Mucosa of rectum (tissue), 2 donors: ENCODE measurements around the gene HOXA13.

Experiments
- H3K27ac ChIP-seq, 2 donors: one replicate each; pipeline ENCODE4 v1.7.0; 2013; ENCODE audit warnings: inconsistent platforms in 2 of 2, low read depth in 2 of 2, low read length in 2 of 2
- H3K27me3 ChIP-seq, 2 donors: one replicate each; pipeline ENCODE4 v1.7.0; 2013; ENCODE audit warnings: low read length in 2 of 2; ENCODE audit not compliant: control insufficient read depth in 2 of 2, insufficient read depth in 2 of 2
- H3K36me3 ChIP-seq, 2 donors: one replicate each; pipeline ENCODE4 v1.7.0; 2013; ENCODE audit warnings: low read length in 2 of 2; ENCODE audit not compliant: control insufficient read depth in 2 of 2, insufficient read depth in 2 of 2
- H3K4me1 ChIP-seq, 2 donors: one replicate each; pipeline ENCODE4 v1.7.0; 2013; ENCODE audit warnings: low read length in 2 of 2, mild to moderate bottlenecking in 1 of 2; ENCODE audit not compliant: control insufficient read depth in 2 of 2, insufficient read depth in 2 of 2
- H3K4me3 ChIP-seq, 2 donors: one replicate each; pipeline ENCODE4 v1.7.0; 2013; ENCODE audit warnings: low read length in 2 of 2
- H3K9ac ChIP-seq, 2 donors: one replicate each; pipeline ENCODE4 v1.7.0; 2013; ENCODE audit warnings: low read length in 2 of 2, low read depth in 1 of 2, mild to moderate bottlenecking in 1 of 2
- H3K9me3 ChIP-seq, 2 donors: one replicate each; pipeline ENCODE4 v1.7.0; 2013; ENCODE audit warnings: low read length in 2 of 2; ENCODE audit not compliant: control insufficient read depth in 2 of 2
- donor health status: healthy.
- donor health status: Normal muscosa, but diverticular disease.

The HOXA13 gene

DNA sequence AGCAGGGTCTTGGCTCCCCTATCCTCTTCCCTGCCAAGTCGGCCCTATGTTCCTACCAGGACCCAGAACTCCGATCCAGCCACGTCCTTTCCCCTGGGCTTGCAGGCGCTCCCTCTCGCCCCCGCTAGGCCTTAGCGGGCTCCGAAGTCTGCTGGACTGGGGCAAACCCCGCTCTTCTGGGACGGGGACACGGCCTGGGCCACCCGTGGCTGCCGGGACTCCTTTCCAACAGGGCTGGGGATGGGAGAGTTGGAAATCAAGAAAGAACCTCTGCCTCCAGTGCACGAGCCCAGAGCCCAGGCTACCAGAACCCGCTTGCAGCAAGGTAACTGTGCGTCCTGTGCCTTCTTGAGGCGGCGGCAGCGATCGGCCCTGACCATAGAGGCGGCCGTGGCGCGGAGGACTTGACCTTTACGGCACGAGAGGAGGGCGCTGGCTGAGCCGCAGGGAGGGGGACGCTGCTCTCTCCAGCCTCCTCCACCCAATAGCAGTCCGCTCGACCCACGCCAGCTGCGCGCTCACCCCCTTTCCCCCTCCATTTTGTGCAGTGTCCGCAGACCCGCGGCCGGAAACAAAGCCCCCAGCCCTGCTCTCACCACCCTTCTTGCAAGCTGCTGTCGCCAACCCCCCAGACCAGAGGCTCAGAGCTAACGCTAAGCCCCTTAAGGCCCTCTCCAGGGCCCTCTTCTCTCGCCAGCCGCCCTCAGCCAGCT lies 7.9 kb downstream of the HOXA13 start:
- no peaks in the 10 kb centered on the region for H3K36me3 ChIP-seq
- H3K9me3 ChIP-seq, result no peaks in the 10 kb centered on the region
- H3K9ac ChIP-seq, result peak overlapping the region; percentile 78 to 92
- peak overlapping the region; percentile 91 to 93 for H3K27ac ChIP-seq
- peak overlapping the region; percentile 66 to 79 for H3K4me3 ChIP-seq
- H3K4me1 ChIP-seq, result peaks cover 34 to 56% of the 10 kb centered on the region in 2 donors
- peaks cover 14 to 27% of the 10 kb centered on the region in 2 donors for H3K27me3 ChIP-seq

DNA sequence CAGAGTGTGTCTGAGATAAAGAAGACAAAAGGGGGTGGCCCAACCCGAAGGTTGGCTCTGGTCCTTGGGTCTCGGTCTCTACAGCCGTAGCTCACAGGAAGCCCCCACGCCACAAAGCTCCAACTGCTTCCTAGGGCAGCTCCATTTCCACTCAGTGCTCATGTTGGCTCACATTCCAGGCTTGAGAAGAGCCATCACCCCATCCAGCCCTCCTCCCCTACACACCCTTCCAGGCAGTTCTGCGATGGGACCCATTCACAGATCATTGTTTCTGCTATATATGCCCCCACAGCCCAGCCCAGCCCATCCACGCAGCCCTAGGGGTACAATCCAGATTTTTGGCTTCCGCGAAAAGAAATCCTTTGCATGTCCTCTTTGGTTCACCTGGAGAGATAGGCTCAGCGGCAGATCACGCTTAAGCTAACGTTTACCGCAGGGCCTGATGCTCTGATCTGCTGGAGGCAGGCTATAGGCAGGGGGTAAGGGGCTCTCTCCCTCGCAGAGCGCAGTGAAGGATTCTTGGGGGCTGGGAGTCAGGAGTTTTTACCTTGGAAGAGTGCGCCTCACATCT lies 8.6 kb downstream of the HOXA13 start:
- H3K27ac ChIP-seq, result peak overlapping the region; percentile 91 to 93
- H3K4me1 ChIP-seq, result peaks cover 37 to 60% of the 10 kb centered on the region in 2 donors
- H3K9me3 ChIP-seq, result no peaks in the 10 kb centered on the region
- no peaks in the 10 kb centered on the region for H3K36me3 ChIP-seq
- H3K4me3 ChIP-seq, result peak overlapping the region; percentile 66 to 79
- peak overlapping the region; percentile 78 to 92 for H3K9ac ChIP-seq
- H3K27me3 ChIP-seq, result peaks cover 14 to 27% of the 10 kb centered on the region in 2 donors

DNA sequence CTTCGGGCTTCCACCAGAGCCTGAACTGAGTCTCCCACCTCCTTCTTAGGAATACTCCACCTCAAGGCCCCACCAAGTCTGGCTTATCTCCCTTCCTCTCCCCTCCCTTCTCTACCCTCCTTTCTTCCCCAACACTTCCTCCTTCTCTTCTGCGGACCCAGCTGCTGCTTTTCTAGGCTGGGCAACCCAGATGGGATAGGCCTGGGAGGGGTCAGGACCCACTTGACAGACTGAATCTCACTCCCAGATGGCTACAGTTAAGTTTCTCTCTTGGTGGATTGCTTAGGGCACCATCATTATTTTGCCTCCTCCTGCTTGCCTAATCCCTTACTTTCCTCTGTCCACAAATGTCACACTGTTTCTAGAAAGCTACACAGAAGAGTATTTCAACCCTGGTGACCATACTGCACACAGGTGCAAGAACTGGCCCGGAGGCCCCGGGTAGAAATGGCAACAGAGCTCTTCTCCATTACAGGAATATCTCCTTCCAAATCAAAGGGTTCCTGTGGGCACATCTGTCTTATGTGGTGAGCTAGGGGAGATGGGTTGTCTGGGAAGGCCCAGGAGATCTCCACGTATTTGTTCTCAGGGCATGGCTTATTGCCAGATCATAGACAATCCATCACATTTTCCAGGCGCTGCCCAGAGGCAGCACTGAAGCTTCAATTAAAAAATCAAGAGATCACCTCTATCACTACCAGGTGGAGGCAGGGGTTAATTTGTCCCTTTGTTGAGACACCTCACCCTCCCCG lies 9.7 kb downstream of the HOXA13 start:
- Histone ChIP-seq H3K9me3 (no peaks in the 10 kb centered on the region), H3K27me3 (peaks cover 11 to 32% of the 10 kb centered on the region in 2 donors), H3K36me3 (no peaks in the 10 kb centered on the region), H3K27ac (peak overlapping the region; percentile 91 to 93), H3K4me1 (peaks cover 40 to 64% of the 10 kb centered on the region in 2 donors), H3K4me3 (peak overlapping the region; percentile 83 to 87), H3K9ac (peak overlapping the region; percentile 90 to 96)

DNA sequence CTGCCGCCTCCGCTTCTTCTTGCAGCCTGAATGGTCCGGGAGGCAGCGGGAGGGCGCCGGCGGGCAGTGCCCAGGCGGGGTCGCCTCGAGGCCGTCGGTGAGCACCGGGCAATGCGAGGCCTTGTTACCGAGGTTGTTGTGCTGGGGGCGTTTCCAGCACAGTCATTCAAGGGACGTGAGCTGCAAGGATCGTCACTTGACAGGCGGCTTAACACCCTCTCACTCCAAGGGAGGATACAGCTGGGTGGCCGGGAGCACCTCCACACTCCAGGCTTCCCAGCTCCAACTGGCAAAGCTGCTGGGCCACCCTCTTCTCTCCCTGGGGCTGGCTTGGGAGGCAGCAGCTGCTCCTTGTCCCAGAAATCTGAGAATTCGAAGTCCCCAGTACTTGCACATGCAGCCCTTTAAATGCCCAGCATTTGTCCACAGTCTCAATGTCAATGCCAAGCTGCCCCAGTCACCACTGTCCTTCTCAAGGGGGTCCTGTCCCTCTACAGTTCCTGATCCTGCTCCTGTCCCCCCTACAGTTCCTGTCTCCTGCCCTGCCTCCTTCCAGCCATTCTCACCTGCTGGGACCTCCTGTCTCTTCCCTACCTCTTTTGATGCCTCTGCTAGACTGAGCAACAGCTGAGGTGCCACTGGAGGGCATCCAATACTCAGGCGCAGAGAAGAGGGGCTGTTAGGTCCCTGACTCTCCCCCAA lies 10.4 kb downstream of the HOXA13 start:
- Histone ChIP-seq H3K27me3 (peaks cover 15 to 35% of the 10 kb centered on the region in 2 donors), H3K27ac (peak overlapping the region; percentile 91 to 93), H3K4me1 (peaks cover 45 to 69% of the 10 kb centered on the region in 2 donors), H3K36me3 (no peaks in the 10 kb centered on the region), H3K4me3 (peak overlapping the region; percentile 83 to 87), H3K9me3 (no peaks in the 10 kb centered on the region), H3K9ac (peak overlapping the region; percentile 90 to 96)

DNA sequence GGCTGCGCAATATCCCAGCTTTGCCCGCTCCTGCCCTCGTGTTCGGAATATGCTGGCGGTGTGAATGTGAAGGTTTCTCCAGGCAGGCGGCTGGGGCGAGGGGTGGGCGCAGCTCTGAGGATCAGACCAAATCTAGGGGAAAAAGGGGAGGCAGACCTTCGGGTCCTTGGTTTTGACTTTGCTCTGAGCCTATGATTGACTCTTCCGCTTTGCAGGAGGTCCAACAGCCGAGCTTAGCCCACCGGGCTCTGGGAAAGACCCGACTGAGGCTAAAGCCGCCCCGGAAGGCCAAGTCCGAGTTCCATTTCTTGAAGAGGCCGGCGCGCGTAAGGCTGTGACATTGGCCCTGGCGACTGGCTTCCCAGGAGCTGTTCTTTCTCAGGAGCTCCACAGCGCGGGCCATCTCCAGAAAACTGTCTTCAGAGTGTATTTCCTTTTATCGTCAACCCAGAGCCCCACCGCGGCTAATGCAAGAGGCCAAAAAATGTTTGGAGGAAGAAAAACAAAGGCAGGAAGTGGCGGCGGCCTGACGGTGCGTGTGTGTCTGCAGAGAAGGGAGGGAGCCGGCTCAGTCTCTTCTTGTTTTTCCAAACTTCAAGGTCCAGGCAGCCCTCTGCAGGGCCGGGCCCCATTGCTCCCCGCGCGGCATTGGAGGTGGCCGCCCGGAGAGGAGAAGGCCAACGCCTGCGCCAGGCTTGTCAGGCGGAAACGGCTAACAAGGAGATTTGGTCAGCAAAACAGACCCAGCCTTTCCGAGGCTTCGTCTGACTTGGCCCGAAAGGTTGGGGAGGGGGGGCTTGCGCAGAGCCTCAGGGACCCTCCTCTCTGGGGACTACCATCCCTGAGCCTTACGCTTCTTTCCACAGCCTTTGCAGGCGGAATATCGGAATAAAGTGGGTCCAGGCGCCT lies 11.3 kb downstream of the HOXA13 start:
- Histone ChIP-seq H3K36me3 (no peaks in the 10 kb centered on the region), H3K27me3 (peaks cover 15 to 32% of the 10 kb centered on the region in 2 donors), H3K4me3 (peak overlapping the region; percentile 83 to 87), H3K27ac (peak overlapping the region; percentile 91 to 93), H3K9ac (peak overlapping the region; percentile 90 to 96), H3K4me1 (peaks cover 50 to 73% of the 10 kb centered on the region in 2 donors), H3K9me3 (no peaks in the 10 kb centered on the region)

DNA sequence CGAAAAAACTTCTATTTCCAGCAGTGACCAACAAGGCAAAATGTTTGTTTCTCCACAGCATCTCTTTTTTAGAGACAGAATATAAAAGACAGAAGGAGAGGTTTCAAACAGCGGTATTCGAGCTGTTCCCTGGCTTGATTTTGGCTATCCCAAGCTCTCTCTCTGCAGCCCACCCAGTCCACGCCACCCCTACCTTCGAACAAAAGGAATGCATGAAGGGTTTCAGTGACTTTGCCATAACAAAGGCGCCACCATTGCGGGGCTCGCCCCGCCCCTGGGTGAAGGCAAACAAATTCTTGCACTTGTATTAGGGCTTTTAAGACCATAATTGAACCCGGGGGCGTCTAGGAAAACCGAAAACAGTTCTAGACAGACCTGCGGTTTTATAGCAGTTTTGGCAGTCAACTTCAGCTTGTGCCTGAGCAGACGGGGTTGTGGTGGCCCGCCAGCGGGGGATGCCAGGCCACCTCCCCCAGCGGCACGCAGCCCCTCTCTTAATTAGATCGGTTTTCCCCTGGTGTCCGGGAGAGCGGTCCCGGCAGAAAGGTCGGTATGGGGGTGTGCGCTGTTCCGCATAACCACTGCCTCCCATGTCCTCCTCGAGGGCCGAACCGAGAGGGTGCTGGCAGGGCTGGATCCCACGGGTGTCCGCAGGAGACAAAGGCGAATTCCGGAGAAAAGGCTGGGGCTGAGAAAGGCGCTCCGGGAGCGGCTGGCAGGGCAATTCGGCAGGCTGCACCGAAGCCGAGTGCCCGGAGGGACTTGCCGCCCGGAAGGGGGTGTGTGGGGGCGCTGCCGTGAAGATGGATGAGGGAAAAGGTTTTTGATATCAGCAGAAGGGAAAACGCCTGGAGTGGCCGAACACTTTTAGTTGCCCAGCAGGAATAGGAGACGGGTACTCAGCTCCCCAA lies 12.2 kb downstream of the HOXA13 start:
- Histone ChIP-seq H3K9me3 (no peaks in the 10 kb centered on the region), H3K9ac (peak overlapping the region; percentile 90 to 96), H3K27me3 (peaks cover 15 to 30% of the 10 kb centered on the region in 2 donors), H3K4me1 (peaks cover 54 to 79% of the 10 kb centered on the region in 2 donors), H3K4me3 (peak overlapping the region; percentile 83 to 87), H3K36me3 (no peaks in the 10 kb centered on the region), H3K27ac (peak overlapping the region; percentile 91 to 93)

DNA sequence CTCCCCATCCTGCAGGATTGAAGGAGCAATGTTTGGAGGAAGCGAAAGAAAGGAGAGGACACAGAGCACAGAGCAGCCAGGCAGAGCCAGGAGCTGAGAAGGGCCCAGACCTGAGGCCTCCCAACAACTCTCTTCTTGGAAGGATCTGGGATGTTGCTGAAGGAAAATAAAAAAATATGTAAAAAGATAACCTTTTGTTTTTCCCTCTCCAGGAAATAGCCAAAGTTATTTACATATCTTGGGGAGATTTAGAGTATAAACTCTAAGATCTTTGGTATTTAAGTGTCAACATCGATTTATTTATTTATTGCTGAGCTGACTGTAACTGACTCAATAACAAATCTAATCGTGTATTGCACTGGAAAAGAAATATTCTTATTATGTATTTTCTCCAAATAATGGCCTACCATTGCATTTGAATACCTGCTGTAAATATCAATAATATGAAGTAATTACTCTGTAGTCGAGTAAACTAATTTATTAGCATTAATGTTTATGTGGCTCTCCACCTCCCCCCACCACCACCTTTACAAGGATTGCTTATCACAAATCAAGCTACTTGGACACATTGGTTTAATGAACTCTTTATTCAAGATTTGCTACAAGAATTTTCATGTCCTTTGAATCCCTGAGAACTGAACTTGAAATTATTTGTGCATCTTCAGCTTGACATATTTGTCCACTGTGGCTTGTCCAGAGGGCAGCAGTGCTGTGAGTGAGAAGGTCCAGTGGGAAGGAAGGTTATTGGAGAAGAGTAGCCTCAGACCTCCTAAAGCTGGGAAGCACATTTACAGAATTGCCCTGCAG lies 13.0 kb downstream of the HOXA13 start:
- Histone ChIP-seq H3K4me3 (peak overlapping the region; percentile 83 to 87), H3K9ac (peak overlapping the region; percentile 94 to 96), H3K4me1 (peaks cover 60 to 86% of the 10 kb centered on the region in 2 donors)

More for the DNA sequence above, 13.0 kb downstream of the HOXA13 start:
- H3K9me3 ChIP-seq, result no peaks in the 10 kb centered on the region
- peak overlapping the region; percentile 91 to 93 for H3K27ac ChIP-seq
- H3K36me3 ChIP-seq, result no peaks in the 10 kb centered on the region
- peaks cover 11 to 30% of the 10 kb centered on the region in 2 donors for H3K27me3 ChIP-seq
